DMS153 (cell line): ENCODE results near the gene ANKAR.
"Not testable (repeated sequence)": the region's sequence is repeated elsewhere in the genome, so short reads cannot be mapped to it uniquely, and the experiment has no call there.

ENCODE experiments used
- DNase-seq: peaks from one replicate; lab custom pipeline; 2025; lab: John Stamatoyannopoulos, UW

ANKAR gene

GRCh38 chr2:189660803-189661147 lies 13.7 kb upstream of the ANKAR start:
- DNase-seq = no peak

- peak; percentile 100 for DNase-seq
These were observed 13.1 kb upstream of the ANKAR start, which contains the start of gene ASNSD1 for GRCh38 chr2:189661148-189661956. ASNSD1 (plus strand) TSS chr2:189661459; CDS start chr2:189666133, 4,674 bp downstream.

- no peak for DNase-seq
These were observed 12.5 kb upstream of the ANKAR start for GRCh38 chr2:189661957-189662321.

GRCh38 chr2:189662669-189663226 lies 11.7 kb upstream of the ANKAR start:
- no peak for DNase-seq

- DNase-seq = not testable (repeated sequence)
These were observed 11.2 kb upstream of the ANKAR start for GRCh38 chr2:189663319-189663718.

- DNase-seq = no peak
These were observed 4.6 kb upstream of the ANKAR start for GRCh38 chr2:189669913-189670312.

GRCh38 chr2:189673661-189674373 lies 653 bp upstream of the ANKAR start:
- DNase-seq = no peak

GRCh38 chr2:189676471-189676870 lies 2.0 kb downstream of the ANKAR start:
- no peak for DNase-seq

GRCh38 chr2:189679226-189679625 lies 4.8 kb downstream of the ANKAR start:
- no peak for DNase-seq

GRCh38 chr2:189681203-189681602 lies 6.7 kb downstream of the ANKAR start:
- DNase-seq = no peak

GRCh38 chr2:189681903-189682302 lies 7.4 kb downstream of the ANKAR start:
- DNase-seq = no peak

GRCh38 chr2:189683348-189683747 lies 8.9 kb downstream of the ANKAR start:
- DNase-seq = no peak

- no peak for DNase-seq
These were observed 10.3 kb downstream of the ANKAR start for GRCh38 chr2:189684811-189685210.

GRCh38 chr2:189685540-189686229 lies 11.2 kb downstream of the ANKAR start:
- no peak for DNase-seq

GRCh38 chr2:189687796-189688195 lies 13.3 kb downstream of the ANKAR start:
- DNase-seq = not testable (repeated sequence)

- DNase-seq = no peak
These were observed 21.8 kb downstream of the ANKAR start for GRCh38 chr2:189696223-189696622.

GRCh38 chr2:189698020-189698887 lies 23.8 kb downstream of the ANKAR start:
- DNase-seq = no peak

- DNase-seq = no peak
These were observed 26.2 kb downstream of the ANKAR start for GRCh38 chr2:189700681-189701080.

GRCh38 chr2:189702071-189702470 lies 27.6 kb downstream of the ANKAR start:
- no peak for DNase-seq

GRCh38 chr2:189709501-189710221 lies 35.2 kb downstream of the ANKAR start:
- no peak for DNase-seq

- not testable (repeated sequence) for DNase-seq
These were observed 43.1 kb downstream of the ANKAR start for GRCh38 chr2:189717593-189717992.
